ENCODE data around the gene OXGR1. TPM values are rescaled to one million over a fixed set of nuclear protein-coding genes. Genes with fewer than 3 reads are reported as not detected.

The OXGR1 gene
- total and polyA plus RNA-seq, 2 of the 8 experiments (the other 6 are each of a cell fraction or from before 2014, with no cell fraction given) = 0.34 to 1.8 TPM

- ChIA-PET POLR2A (ENCODE audit: partially characterized antibody) (no interaction called here), CTCF (ENCODE audit: partially characterized antibody) (interaction anchor here (1.0 to 1.4 kb wide), 3 partner anchors 20 to 336 kb away, joined by 3 to 5 read pairs (median 4); no protein-coding TSS in a partner anchor)
- no peak overlapping the region for H2AK5ac ChIP-seq (ENCODE audit: low read depth, low read length)
- H2BK5ac ChIP-seq (ENCODE audit: low read depth, low read length) = no peak overlapping the region
- no peak overlapping the region for H2BK20ac ChIP-seq (ENCODE audit: low read length)
- WGBS, 2 experiments (ENCODE audit: extremely low coverage in 1 of 2, insufficient coverage in 1 of 2, insufficient read length in 1 of 2, insufficient replicate concordance in 2 of 2, low coverage in 1 of 2, low lambda C conversion rate in 2 of 2, missing lambda C conversion rate in 1 of 2) = 96% methylated on average over 4 of the region's 4 CpGs; no CpG with 5 or more reads in 1 of the 2 experiments
- H3K23me2 ChIP-seq (ENCODE audit: low read depth, low read length) = no peaks in the 10 kb centered on the region
- no peaks in the 10 kb centered on the region for H3K36me3 ChIP-seq (ENCODE audit: control insufficient read depth in 2 of 4, insufficient read depth in 4 of 4, low read length in 3 of 4)
- no peak overlapping the region for H4K5ac ChIP-seq (ENCODE audit: insufficient read length, low read depth, low read length)
- no peaks in the 10 kb centered on the region for H3K9me3 ChIP-seq (ENCODE audit: insufficient read depth in 2 of 2, low read depth in 1 of 2, low read length in 1 of 2)
- H3K56ac ChIP-seq (replicated peaks; ENCODE audit: insufficient read length, low read depth, low read length) = no peak overlapping the region
- TF ChIP-seq USF2 (IDR thresholded peaks at IDR 0.05; ENCODE audit: low read length) = no peak
- TF ChIP-seq EP300 (IDR thresholded peaks at IDR 0.05; ENCODE audit: borderline replicate concordance in 1 of 2, low read depth in 2 of 2, low read length in 2 of 2) = no peak
- no peak for TF ChIP-seq NRF1 (IDR thresholded peaks at IDR 0.05; ENCODE audit: low read depth, low read length)
- no peak for TF ChIP-seq TBP (IDR thresholded peaks at IDR 0.05; ENCODE audit: low read depth, low read length)
- TF ChIP-seq SP2 (IDR thresholded peaks at IDR 0.05; ENCODE audit: low read length) = no peak
- no peak for TF ChIP-seq GABPA (IDR thresholded peaks at IDR 0.05; ENCODE audit: borderline replicate concordance, insufficient read depth, low read length)
- no peak for TF ChIP-seq E2F6 (IDR thresholded peaks at IDR 0.05)
- no peak for TF ChIP-seq SIRT6 (IDR thresholded peaks at IDR 0.05; ENCODE audit: low read length)
- H3K4me2 ChIP-seq (ENCODE audit: insufficient read depth in 1 of 2, low read depth in 2 of 2, low read length in 2 of 2) = no peak overlapping the region
- no peak for DNase-seq (ENCODE audit: low read depth in 1 of 2, low spot score in 2 of 2)
- H3K79me1 ChIP-seq (ENCODE audit: low read depth, low read length) = no peaks in the 10 kb centered on the region
- H4K20me1 ChIP-seq (replicated peaks in 1 of 2; ENCODE audit: control insufficient read depth in 1 of 2, insufficient read depth in 2 of 2, low read length in 2 of 2) = no peaks in the 10 kb centered on the region
- 0 out of 7 replicates have a peak, but pooled peaks cover 0 to 3% (median 0%) of the 10 kb centered on the region in 4 experiments for H3K4me1 ChIP-seq (replicated peaks in 1 of 4; ENCODE audit: control insufficient read depth in 3 of 4, insufficient read depth in 4 of 4, low read length in 3 of 4)
- no peak overlapping the region for H4K8ac ChIP-seq (ENCODE audit: extremely low read depth, insufficient read depth, low read length)
- no peaks in the 10 kb centered on the region for H3K79me2 ChIP-seq (ENCODE audit: control insufficient read depth in 1 of 2, insufficient read depth in 2 of 2, low read length in 2 of 2)
- H4K91ac ChIP-seq (replicated peaks; ENCODE audit: insufficient read length, low read length) = no peak overlapping the region
- H3K4me3 ChIP-seq (ENCODE audit: extremely low read depth in 1 of 4, insufficient read depth in 2 of 4, low read depth in 3 of 4, low read length in 4 of 4) = no peak overlapping the region
- H3K23ac ChIP-seq (ENCODE audit: insufficient read length) = no peak overlapping the region
- no peak overlapping the region for H3K27ac ChIP-seq (ENCODE audit: low read depth, low read length)
- H3K9ac ChIP-seq (replicated peaks in 1 of 4; ENCODE audit: extremely low read depth in 1 of 4, low read depth in 3 of 4, low read length in 3 of 4) = no peak overlapping the region
- no peak overlapping the region for H2BK120ac ChIP-seq (replicated peaks; ENCODE audit: low read depth, low read length)
- no peak overlapping the region for H3K14ac ChIP-seq (ENCODE audit: insufficient read length)
- no peak overlapping the region for H3K18ac ChIP-seq (ENCODE audit: extremely low read depth, low read length)
- FAIRE-seq = no peak
- H2BK15ac ChIP-seq (ENCODE audit: low read length) = no peak overlapping the region
- no peak overlapping the region for H3K4ac ChIP-seq (replicated peaks; ENCODE audit: insufficient read length, low read depth, low read length)
- no peaks in the 10 kb centered on the region for H3K27me3 ChIP-seq (replicated peaks in 1 of 4; ENCODE audit: control insufficient read depth in 3 of 4, extremely low read depth in 1 of 4, insufficient read depth in 3 of 4, low read length in 3 of 4)
- H2AFZ ChIP-seq (ENCODE audit: low read length) = no peak overlapping the region
- H2BK12ac ChIP-seq (ENCODE audit: low read depth, low read length) = no peak overlapping the region
Measured at GRCh38 chr13:97021241-97021640, 27.0 kb upstream of the OXGR1 start.
